HG02943 (cell line): ENCODE results near the gene MED23.
A peak's percentile ranks its signal among the peaks of the same experiment; 100 is the strongest.

Experiments
- ATAC-seq: cut with Tn5 transposase; IDR thresholded peaks from one replicate; pipeline ENCODE4 v1.9.1; 2021; ENCODE audit warnings: mild to moderate bottlenecking, low read depth, moderate library complexity; ENCODE audit not compliant: unreplicated experiment

MED23 gene

GRCh38 chr6:131627724-131628682, at the start of gene MED23:
MED23 (minus strand) TSS chr6:131628242; CDS start chr6:131628049, 193 bp downstream.
- peak; percentile 96 for ATAC-seq

GRCh38 chr6:131673184-131673583, 45.1 kb upstream of the MED23 start:
- no peak for ATAC-seq

GRCh38 chr6:131669891-131670290, 41.8 kb upstream of the MED23 start:
- ATAC-seq = no peak

- no peak for ATAC-seq
These were observed 35.6 kb upstream of the MED23 start for GRCh38 chr6:131663578-131664165.

- no peak for ATAC-seq
These were observed 32.2 kb upstream of the MED23 start for GRCh38 chr6:131660195-131660594.

- ATAC-seq = no peak
These were observed 30.2 kb upstream of the MED23 start for GRCh38 chr6:131658287-131658686.

- ATAC-seq = no peak
These were observed 29.6 kb upstream of the MED23 start for GRCh38 chr6:131657630-131658111.

- no peak for ATAC-seq
These were observed 29.2 kb upstream of the MED23 start for GRCh38 chr6:131657222-131657621.

GRCh38 chr6:131656667-131657066, 28.6 kb upstream of the MED23 start:
- no peak for ATAC-seq

GRCh38 chr6:131655951-131656350, 27.9 kb upstream of the MED23 start:
- ATAC-seq = no peak

GRCh38 chr6:131655387-131655786, 27.3 kb upstream of the MED23 start:
- ATAC-seq = no peak

- no peak for ATAC-seq
These were observed 26.3 kb upstream of the MED23 start for GRCh38 chr6:131654326-131654725.

- no peak for ATAC-seq
These were observed 24.4 kb upstream of the MED23 start for GRCh38 chr6:131652472-131652871.

GRCh38 chr6:131651782-131652181, 23.7 kb upstream of the MED23 start:
- no peak for ATAC-seq

- ATAC-seq = no peak
These were observed 18.2 kb upstream of the MED23 start for GRCh38 chr6:131646249-131646670.

GRCh38 chr6:131645846-131646245, 17.8 kb upstream of the MED23 start:
- no peak for ATAC-seq

GRCh38 chr6:131644921-131645320, 16.9 kb upstream of the MED23 start:
- no peak for ATAC-seq

GRCh38 chr6:131643855-131644460, 15.9 kb upstream of the MED23 start:
- ATAC-seq = no peak

GRCh38 chr6:131642987-131643611, 15.1 kb upstream of the MED23 start:
- no peak for ATAC-seq

- ATAC-seq = no peak
These were observed 14.5 kb upstream of the MED23 start for GRCh38 chr6:131642565-131642964.

GRCh38 chr6:131641554-131641953, 13.5 kb upstream of the MED23 start:
- no peak for ATAC-seq
